Caco-2 (cell line): ENCODE results near the gene TIGIT. TPM values are rescaled to one million over a fixed set of nuclear protein-coding genes. Genes with fewer than 3 reads are reported as not detected.
A peak's percentile ranks its signal among the peaks of the same experiment; 100 is the strongest.

Experiments
- BruUV-seq: library from RNA; stranded (reverse); fragments of 400-500 nt; replicated peaks from 2 replicates; lab custom pipeline; 2021; lab: Mats Ljungman, UMichigan
- CTCF ChIA-PET: fragments of 300-600 bp; sonication (Branson Sonifier 250); formaldehyde crosslinking; loops from one replicate; lab custom pipeline; 2022; ENCODE audit warnings: antibody characterized with exemption; lab: Charles Lee
- POLR2A ChIA-PET: fragments of 300-600 bp; sonication (Branson Sonifier 250); formaldehyde crosslinking; loops from one replicate; lab custom pipeline; 2022; ENCODE audit warnings: antibody characterized with exemption; lab: Charles Lee
- DNase-seq, 2 experiments: peaks; one replicate each; pipeline versions ENCODE4 v3.0.0 to v3.0.0-alpha.2; 2020 to 2022
- H3K27me3 ChIP-seq: replicated peaks from 2 replicates; pipeline ENCODE4 v1.6.0; 2011; ENCODE audit warnings: low read length; ENCODE audit not compliant: control insufficient read depth, insufficient read depth
- H3K36me3 ChIP-seq: 2 replicates; pipeline ENCODE4 v1.5.1; 2011; ENCODE audit warnings: low read length; ENCODE audit not compliant: control insufficient read depth, insufficient read depth
- H3K4me1 ChIP-seq: fragments of 250-450 bp; sonication (Bioruptor Pico); 2 replicates; pipeline ENCODE4 v1.5.1; 2020; ENCODE audit warnings: mild to moderate bottlenecking
- H3K4me3 ChIP-seq: 2 replicates; pipeline ENCODE4 v1.5.1; 2011; ENCODE audit warnings: low read depth, mild to moderate bottlenecking, control low read depth, low read length
- H3K9me3 ChIP-seq: fragments of 250-450 bp; sonication (Bioruptor Pico); 2 replicates; pipeline ENCODE4 v1.5.1; 2020; ENCODE audit warnings: mild to moderate bottlenecking, moderate library complexity
- H3K27ac Mint-ChIP-seq: one replicate; pipeline ENCODE4 v1.8.0; 2022; ENCODE audit warnings: mixed read lengths; ENCODE audit not compliant: unreplicated experiment
- H3K27me3 Mint-ChIP-seq: one replicate; pipeline ENCODE4 v1.8.0; 2022; ENCODE audit warnings: mixed read lengths; ENCODE audit not compliant: insufficient read depth, unreplicated experiment
- H3K36me3 Mint-ChIP-seq: one replicate; pipeline ENCODE4 v1.8.0; 2022; ENCODE audit warnings: mild to moderate bottlenecking, mixed read lengths; ENCODE audit not compliant: insufficient read depth, unreplicated experiment
- H3K4me1 Mint-ChIP-seq: one replicate; pipeline ENCODE4 v1.8.0; 2022; ENCODE audit warnings: low read depth, mixed read lengths; ENCODE audit not compliant: unreplicated experiment
- H3K4me3 Mint-ChIP-seq: one replicate; pipeline ENCODE4 v1.8.0; 2022; ENCODE audit warnings: mild to moderate bottlenecking, moderate library complexity, mixed read lengths; ENCODE audit not compliant: unreplicated experiment
- H3K9me3 Mint-ChIP-seq: one replicate; pipeline ENCODE4 v1.8.0; 2022; ENCODE audit warnings: mixed read lengths; ENCODE audit not compliant: unreplicated experiment
- intact Hi-C: fragments of 100-400 bp; cut with micrococcal nuclease; formaldehyde crosslinking; loops from one replicate; pipeline ENCODE4 v1.10.0; 2022; ENCODE audit not compliant: unreplicated experiment
- total RNA-seq: library from RNA; stranded (reverse); gene quantifications from 2 replicates; pipeline ENCODE4 v1.2.3, GENCODE V29; 2022
- TF ChIP-seq, protein P1 (sequence below), 2 experiments: fragments of 200-600 bp in 1 of 2; IDR thresholded peaks; 1 replicate in 1 of 2; 2 replicates in 1 of 2; pipeline versions ENCODE4 v1.5.1 to v1.8.0; 2011 to 2022; ENCODE audit warnings: antibody characterized with exemption in 1 of 2, control low read depth in 1 of 2, inconsistent platforms in 1 of 2, low read depth in 1 of 2, low read length in 1 of 2, mild to moderate bottlenecking in 1 of 2, moderate library complexity in 1 of 2; ENCODE audit not compliant: insufficient read depth in 1 of 2, severe bottlenecking in 1 of 2, unreplicated experiment in 1 of 2

The TIGIT gene
- total RNA-seq, 1 experiment from 2014 or later, result not detected

DNA sequence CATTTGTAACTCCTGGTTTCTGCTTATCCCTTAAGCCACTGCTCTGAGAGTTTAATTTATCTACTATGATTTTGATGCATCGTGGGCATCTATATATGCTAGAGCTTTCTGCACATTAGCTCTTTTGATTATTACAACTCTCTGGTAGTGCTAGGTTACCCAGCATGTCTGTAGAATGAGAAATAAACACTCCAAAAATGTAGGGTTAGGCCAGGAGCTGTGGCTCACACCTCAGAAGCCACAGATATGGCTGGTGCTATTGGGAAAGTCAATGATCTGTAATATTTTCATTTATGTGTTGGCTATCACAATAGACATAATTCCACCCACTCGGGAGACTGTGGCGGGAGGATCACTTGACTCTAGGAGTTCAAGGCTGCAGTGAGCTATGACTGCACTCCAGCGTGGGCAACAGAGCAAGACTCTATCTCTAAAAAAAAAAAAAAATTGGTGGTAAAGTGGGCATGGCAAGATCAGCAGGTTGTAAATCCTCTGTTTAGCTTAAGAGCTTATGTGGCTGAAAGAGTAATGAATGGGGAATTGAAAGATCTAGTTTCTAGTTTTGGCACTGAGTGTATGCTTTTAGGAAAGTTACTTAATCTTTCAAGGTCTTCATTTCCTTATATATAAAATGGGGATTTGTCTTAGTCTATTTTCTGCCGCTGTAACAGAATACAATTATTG lies 6.3 kb downstream of the TIGIT start:
- H3K36me3 ChIP-seq, result no peaks in the 10 kb centered on the region
- H3K36me3 Mint-ChIP-seq, result no peaks in the 10 kb centered on the region
- ChIA-PET CTCF (interaction anchor here (0.6 to 1.5 kb wide), 6 partner anchors 9 to 147 kb away, joined by 3 to 14 read pairs (median 4); no protein-coding TSS in a partner anchor), POLR2A (no interaction called here)
- H3K4me1 Mint-ChIP-seq, result no peaks in the 10 kb centered on the region
- no peak overlapping the region for H3K27ac Mint-ChIP-seq
- no TSS peak for BruUV-seq
- peaks cover 7% of the 10 kb centered on the region for H3K27me3 Mint-ChIP-seq
- TF ChIP-seq, protein P1, sequence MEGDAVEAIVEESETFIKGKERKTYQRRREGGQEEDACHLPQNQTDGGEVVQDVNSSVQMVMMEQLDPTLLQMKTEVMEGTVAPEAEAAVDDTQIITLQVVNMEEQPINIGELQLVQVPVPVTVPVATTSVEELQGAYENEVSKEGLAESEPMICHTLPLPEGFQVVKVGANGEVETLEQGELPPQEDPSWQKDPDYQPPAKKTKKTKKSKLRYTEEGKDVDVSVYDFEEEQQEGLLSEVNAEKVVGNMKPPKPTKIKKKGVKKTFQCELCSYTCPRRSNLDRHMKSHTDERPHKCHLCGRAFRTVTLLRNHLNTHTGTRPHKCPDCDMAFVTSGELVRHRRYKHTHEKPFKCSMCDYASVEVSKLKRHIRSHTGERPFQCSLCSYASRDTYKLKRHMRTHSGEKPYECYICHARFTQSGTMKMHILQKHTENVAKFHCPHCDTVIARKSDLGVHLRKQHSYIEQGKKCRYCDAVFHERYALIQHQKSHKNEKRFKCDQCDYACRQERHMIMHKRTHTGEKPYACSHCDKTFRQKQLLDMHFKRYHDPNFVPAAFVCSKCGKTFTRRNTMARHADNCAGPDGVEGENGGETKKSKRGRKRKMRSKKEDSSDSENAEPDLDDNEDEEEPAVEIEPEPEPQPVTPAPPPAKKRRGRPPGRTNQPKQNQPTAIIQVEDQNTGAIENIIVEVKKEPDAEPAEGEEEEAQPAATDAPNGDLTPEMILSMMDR (IDR thresholded peaks at IDR 0.05; ENCODE audit: insufficient read depth in 1 of 2, low read depth in 1 of 2, low read length in 1 of 2, severe bottlenecking in 1 of 2, unreplicated experiment in 1 of 2), result no peak
- H3K4me1 ChIP-seq, result no peaks in the 10 kb centered on the region
- H3K4me3 ChIP-seq, result no peak overlapping the region
- DNase-seq, result no peak
- intact Hi-C loops, result loop anchor here (1.0 to 5.0 kb wide), 2 partner anchors 117 to 148 kb away; no protein-coding TSS in a partner anchor
- H3K9me3 ChIP-seq, result no peaks in the 10 kb centered on the region
- H3K4me3 Mint-ChIP-seq, result peak overlapping the region; percentile 20
- H3K27me3 ChIP-seq, result no peaks in the 10 kb centered on the region; the same call in 1 of the 2 replicates
- H3K9me3 Mint-ChIP-seq, result no peaks in the 10 kb centered on the region

DNA sequence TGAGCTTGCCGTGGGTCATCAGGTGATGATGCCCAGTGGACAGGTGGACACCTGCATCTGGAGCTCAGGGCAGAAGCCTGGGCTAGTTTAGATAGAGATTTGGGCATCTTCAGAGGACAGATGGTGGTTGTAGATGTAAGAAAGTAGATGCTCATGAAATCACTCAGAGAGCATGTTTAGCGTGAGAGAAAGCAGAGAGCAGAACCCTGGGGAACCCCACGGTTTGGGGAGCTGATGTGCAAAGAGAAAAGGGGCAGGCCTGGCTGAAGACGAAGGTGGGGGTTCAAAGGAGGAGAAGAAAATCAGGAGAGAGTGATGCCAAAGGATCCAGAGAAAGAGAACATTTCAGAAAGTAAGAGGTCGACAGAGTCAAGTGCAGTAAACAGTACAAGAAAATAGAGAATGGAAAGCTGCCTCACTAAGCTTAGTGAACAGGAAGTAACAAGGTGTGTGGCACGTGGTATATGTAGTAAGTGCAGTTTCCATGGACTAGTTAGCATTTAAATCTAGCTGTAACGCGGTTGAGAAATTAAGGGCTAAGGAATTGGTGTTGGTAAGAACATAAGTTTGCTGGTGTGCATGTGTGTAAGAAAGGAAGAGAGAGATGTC lies 13.5 kb downstream of the TIGIT start:
- H3K36me3 ChIP-seq, result no peaks in the 10 kb centered on the region
- no peaks in the 10 kb centered on the region for H3K9me3 ChIP-seq
- TF ChIP-seq, protein P1 (IDR thresholded peaks at IDR 0.05; ENCODE audit: insufficient read depth in 1 of 2, low read depth in 1 of 2, low read length in 1 of 2, severe bottlenecking in 1 of 2, unreplicated experiment in 1 of 2), result no peak
- no peaks in the 10 kb centered on the region for H3K4me1 ChIP-seq
- no peak overlapping the region for H3K27ac Mint-ChIP-seq
- peaks cover 12% of the 10 kb centered on the region for H3K4me1 Mint-ChIP-seq
- no peaks in the 10 kb centered on the region; the same call in 1 of the 2 replicates for H3K27me3 ChIP-seq
- H3K4me3 Mint-ChIP-seq, result no peak overlapping the region
- no TSS peak for BruUV-seq
- no peak for DNase-seq
- no peaks in the 10 kb centered on the region for H3K9me3 Mint-ChIP-seq
- intact Hi-C loops, result no loop called here
- H3K4me3 ChIP-seq, result no peak overlapping the region
- peaks cover 3% of the 10 kb centered on the region for H3K27me3 Mint-ChIP-seq
- no peaks in the 10 kb centered on the region for H3K36me3 Mint-ChIP-seq
- ChIA-PET CTCF (interaction anchor here (0.8 kb wide), 1 partner anchor 152 kb away, joined by 4 read pairs; no protein-coding TSS in a partner anchor), POLR2A (no interaction called here)

DNA sequence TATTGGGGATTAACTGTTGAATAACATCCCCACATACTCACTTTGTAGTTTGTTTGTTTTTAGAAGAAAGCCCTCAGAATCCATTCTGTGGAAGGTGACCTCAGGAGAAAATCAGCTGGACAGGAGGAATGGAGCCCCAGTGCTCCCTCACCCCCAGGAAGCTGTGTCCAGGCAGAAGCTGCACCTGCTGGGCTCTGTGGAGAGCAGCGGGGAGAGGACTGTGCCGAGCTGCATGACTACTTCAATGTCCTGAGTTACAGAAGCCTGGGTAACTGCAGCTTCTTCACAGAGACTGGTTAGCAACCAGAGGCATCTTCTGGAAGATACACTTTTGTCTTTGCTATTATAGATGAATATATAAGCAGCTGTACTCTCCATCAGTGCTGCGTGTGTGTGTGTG lies 14.0 kb downstream of the TIGIT start:
- Mint-ChIP-seq H3K36me3 (no peaks in the 10 kb centered on the region), H3K27me3 (peaks cover 3% of the 10 kb centered on the region), H3K9me3 (no peaks in the 10 kb centered on the region), H3K4me1 (peaks cover 12% of the 10 kb centered on the region), H3K27ac (no peak overlapping the region), H3K4me3 (no peak overlapping the region)
- Histone ChIP-seq H3K36me3 (no peaks in the 10 kb centered on the region), H3K4me3 (no peak overlapping the region), H3K9me3 (no peaks in the 10 kb centered on the region), H3K27me3 (no peaks in the 10 kb centered on the region; the same call in 1 of the 2 replicates), H3K4me1 (no peaks in the 10 kb centered on the region)
- TF ChIP-seq, protein P1 (IDR thresholded peaks at IDR 0.05; ENCODE audit: insufficient read depth in 1 of 2, low read depth in 1 of 2, low read length in 1 of 2, severe bottlenecking in 1 of 2, unreplicated experiment in 1 of 2), result no peak
- intact Hi-C loops, result no loop called here
- no TSS peak for BruUV-seq
- DNase-seq, result no peak
- ChIA-PET POLR2A (no interaction called here), CTCF (interaction anchor here (0.8 kb wide), 1 partner anchor 153 kb away, joined by 4 read pairs; no protein-coding TSS in a partner anchor)
